GM11168 (cell line): ENCODE data around the gene DDN.

Source experiments
- in situ Hi-C: fragments of 300-500 bp; cut with MboI; formaldehyde crosslinking; loops from one replicate; pipeline ENCODE4 v1.12.0; 2022; ENCODE audit warnings: low sequenced_read_pairs; ENCODE audit not compliant: unreplicated experiment

The DDN gene

DNA sequence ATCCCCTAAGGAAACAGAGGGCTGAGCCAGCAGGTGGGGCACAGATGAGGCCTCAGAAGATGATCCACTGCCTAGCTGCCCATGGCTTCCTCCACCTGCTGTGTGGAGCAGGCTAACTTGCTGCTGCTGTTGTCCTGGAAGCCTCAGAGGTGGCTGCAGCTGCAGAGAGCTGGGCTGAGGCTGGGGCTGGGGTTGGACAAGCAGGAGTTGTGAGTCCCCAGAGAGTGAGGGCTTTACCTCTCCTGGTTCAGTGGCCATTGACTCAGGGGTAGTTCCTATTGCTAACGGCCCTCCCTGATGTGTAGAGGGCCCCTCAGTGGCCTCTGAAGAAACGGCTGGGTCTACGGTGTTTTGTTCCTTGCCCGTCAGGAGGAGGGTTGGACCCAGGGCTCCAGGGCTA, 33.1 kb upstream of the DDN start:
- in situ Hi-C loops, result no loop called here

DNA sequence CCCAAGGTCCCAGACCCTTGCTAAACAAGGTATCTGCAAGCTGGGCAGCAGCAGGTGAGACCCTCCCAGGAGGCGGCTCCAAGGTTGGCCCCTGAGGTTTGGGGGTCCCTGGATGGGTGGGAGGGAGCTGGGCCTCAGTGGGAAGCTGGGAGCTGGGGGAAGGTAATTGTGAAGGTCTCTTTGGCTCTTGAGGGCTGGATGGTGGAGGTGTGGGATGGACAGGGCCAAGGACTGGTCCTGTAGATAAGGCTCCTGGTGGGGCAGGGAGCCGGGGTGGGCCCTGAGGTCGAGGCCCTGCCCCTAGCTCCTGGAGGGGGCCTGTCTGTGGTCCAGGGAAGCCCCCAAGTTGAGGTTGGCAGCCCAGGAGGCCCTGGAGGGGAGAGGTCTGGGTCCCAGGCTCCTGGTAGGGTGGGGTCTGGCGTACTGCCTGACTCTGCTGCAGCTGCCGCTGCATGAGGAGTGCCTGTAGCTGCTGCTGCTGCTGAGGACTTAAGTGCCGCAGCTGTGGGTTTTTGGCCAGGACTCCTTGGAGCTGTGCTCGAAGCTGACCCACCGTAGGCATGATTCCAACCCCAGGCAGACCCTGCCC, 32.5 kb upstream of the DDN start:
- in situ Hi-C loops, result no loop called here

DNA sequence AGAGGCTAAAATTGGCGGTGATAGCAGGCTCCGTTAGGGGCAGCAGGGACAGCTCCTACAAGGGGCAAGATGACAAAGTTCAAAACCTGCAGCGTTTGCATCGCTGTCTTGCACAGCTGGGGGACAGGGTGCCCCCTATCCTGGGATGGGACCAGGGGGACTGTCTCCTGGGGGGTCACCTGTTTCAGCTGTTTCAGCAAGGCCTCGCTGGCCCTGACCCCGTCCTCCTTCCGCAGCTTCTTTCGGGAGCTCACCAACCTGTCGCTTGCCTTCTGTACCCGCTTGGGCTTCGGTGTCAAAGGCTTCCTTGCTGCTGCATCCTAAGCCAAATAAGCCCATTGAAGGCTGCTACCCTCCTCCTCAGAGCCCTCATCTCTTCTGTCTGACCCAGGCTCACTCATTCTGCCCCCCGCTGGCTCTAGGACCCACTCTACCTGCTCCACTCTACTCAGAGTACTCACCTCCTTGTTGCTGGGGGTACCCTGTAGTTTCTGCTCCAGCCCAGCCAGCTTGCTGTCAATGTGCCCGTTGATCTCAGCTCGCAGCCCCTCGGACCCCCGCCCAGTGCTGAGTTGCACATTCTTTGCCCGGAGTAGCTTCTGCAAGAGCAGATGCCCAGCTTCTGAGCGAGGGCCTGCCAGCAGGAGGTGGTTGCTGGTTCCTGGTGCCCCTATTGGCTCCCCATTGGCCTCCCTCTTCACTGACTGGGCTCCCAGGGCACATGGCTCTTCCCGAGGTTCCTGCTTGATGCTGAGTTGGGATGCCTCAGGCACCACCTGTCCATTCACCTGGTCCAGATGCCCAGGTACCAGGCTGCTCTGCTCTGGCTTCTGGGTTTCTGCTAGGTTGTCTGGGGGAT, 31.8 kb upstream of the DDN start:
- in situ Hi-C loops, result no loop called here

DNA sequence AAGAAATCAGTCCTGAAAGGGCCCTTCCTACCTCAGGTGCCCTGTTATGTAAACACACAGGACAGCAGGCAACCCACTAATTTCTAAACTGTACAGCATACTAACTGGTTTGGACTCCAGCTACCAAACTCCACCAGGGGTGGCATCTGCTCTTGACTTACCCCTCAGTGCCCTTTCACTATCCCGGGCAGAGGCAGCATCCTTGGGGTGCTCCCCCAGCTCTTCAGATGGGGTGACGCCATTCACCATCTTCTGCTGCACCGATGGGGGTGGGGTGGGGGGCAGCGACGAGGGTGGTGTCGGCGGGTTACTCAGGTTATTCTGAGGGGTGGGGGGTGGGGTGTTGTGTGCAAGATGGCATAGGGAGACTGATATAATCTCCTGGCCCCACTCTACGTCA, 30.9 kb upstream of the DDN start:
- in situ Hi-C loops, result no loop called here

DNA sequence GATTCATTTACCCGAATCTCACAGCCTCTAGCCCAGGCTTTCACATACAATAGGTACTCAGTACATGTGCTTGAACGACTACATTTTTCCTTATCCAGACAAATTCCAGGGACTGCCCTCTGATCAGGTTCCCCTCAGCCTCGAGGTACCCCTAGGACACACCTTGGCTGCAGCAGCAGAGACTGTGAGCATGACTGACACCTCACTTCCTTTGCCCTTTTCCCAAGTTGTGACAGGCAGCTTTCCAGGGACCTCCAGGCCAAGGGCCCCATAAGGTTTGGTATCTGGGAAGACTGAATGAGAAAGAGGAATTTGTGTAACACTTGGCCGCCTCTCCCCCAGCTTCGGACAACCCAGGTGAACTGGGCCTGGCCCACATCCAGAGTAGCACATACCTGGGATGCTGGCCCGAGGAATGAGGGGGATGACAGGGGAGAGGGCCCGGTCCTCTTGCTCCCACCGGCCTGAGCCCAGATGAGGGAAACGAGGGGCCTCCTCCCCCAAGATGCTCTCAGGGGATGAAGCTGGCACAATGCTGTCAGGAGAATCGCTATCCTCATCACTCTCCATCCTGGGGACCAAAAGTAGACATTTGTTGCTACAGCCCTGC, 29.6 kb upstream of the DDN start:
- in situ Hi-C loops, result no loop called here

DNA sequence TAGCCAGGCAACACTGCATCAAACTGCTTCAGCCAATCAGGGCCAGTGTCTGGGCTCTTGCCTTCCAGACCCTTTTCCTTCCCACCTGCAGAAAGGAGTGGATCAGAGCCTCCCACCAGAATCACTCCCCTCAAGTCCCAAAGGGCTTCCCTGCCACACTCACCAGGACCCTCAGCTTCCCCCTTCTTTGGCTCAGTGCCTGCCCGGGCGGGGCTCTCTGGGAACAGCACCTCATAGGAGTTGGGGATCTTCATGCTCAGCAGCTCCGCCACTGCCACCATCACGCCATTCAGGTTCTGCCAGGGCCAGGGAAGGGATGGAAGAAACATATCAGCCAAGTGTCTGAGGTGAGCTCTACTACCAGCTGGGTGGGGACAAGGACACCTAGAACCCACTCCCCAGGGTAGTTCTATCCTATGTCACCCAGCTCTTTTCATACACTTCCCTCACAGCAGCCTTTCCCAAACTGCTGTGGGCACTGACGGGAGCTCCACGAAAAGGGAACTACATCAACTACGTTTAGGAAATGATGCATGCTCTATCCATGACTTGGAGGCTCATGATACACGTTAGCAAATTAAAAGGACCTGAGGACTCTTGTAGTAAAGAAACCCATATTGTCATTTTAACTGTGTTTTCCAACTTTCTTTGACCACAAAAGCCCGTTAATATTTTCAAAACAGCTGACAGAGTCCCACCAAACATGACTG, 28.8 kb upstream of the DDN start:
- in situ Hi-C loops, result no loop called here

GRCh38 chr12:49026678-49027480, 27.7 kb upstream of the DDN start:
- in situ Hi-C loops, result no loop called here

DNA sequence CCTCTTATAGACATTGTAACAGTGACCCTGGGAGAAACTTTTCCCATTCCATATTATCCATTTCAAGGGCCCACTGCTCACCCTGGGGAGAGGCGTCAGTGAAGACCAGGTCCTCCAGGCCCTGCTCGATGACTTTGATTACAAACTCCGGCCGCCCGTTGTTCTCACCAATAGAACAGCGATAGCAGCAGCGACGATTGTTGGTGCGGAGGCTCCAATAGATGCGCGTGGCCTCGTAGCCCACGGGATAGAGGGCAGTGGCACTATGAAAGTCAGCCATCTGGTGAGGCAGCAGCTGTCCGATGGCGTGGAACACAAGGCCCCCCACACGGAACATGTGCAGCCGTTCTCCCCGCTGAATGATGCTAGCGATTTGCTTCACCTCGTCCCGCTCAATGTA, 26.9 kb upstream of the DDN start:
- in situ Hi-C loops, result no loop called here

DNA sequence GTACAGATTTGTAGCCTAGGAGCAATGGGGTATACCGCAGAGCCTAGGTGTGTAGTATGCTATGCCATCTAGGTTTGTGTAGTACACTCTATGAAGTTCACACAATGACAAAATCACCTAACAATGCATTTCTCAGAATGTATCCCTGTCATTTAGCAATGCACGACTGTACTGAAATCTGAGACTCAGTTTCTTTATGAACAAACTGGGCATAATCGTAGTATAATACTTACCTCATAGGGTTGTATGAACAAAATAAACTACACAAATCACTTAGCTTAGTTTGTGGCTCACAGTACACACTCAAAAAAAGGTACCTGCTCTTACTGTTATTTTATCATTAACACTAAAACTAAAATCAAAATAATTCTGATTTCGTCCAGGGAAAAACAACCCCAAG, 26.3 kb upstream of the DDN start:
- in situ Hi-C loops, result no loop called here

GRCh38 chr12:49024543-49024942, 25.4 kb upstream of the DDN start:
- in situ Hi-C loops, result no loop called here

- in situ Hi-C loops, result no loop called here
These were observed 24.6 kb upstream of the DDN start for GRCh38 chr12:49023812-49024211.

DNA sequence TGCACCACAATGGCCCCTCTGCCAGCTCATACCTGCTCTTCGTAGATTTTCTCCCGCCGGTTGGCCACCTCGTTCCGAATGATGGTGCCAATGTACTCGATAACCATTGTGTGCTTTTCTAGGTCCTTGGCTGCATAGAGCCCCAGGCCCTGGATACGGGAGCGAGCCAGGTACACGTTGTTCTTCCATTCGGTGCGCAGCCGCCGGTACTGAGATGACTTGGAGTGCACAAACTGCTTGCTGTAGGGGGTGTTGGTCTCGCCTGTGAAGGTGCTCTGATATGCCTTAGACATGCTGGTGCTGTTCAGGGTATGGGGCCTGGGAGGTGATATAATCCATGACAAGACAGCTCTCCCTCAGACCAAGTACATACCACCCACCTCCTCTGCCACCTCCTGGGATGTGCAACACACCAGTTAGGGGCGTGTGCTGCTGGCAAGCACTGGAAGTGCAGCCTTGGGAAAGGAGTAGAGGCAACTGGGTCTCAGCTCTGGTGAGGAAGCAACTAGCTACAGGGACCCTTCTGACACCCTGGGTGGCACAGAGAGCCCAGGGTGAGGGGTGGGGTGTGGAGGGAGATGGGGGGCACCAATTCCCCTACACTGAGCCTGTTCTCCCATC, 23.5 kb upstream of the DDN start:
- in situ Hi-C loops, result no loop called here

DNA sequence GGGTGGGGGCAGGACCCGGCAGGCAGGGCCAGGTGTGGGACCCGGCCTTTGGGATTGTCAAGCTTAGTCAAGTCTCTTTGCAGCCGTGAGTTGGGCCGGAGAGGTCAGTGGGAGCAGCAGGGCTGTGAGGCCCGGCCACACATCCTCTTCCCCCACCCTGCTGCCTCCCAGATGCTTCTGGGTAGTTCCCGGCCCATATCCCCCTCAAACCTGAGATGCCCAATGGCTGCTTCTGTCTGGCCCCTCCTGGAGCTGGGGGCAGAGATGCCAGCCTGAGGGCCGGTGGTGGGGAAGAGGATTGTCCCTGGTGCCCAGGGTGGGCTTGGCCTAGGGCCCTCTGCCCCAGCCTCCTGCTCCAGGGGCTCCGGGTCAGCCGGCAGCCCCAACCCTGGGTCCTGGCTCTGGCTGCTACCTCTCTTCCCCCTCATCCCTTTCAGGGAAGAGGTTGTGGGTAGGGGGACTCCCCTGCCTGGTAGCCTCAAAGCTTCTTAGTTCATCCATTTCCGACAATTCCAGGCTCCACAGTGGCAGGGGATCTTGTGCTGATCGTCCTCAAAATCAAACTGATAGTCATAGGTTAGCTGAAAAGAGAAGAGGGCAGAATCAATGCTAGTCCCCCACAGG, 22.2 kb upstream of the DDN start:
- in situ Hi-C loops, result no loop called here

- in situ Hi-C loops, result no loop called here
These were observed 21.3 kb upstream of the DDN start for GRCh38 chr12:49020441-49020840.

DNA sequence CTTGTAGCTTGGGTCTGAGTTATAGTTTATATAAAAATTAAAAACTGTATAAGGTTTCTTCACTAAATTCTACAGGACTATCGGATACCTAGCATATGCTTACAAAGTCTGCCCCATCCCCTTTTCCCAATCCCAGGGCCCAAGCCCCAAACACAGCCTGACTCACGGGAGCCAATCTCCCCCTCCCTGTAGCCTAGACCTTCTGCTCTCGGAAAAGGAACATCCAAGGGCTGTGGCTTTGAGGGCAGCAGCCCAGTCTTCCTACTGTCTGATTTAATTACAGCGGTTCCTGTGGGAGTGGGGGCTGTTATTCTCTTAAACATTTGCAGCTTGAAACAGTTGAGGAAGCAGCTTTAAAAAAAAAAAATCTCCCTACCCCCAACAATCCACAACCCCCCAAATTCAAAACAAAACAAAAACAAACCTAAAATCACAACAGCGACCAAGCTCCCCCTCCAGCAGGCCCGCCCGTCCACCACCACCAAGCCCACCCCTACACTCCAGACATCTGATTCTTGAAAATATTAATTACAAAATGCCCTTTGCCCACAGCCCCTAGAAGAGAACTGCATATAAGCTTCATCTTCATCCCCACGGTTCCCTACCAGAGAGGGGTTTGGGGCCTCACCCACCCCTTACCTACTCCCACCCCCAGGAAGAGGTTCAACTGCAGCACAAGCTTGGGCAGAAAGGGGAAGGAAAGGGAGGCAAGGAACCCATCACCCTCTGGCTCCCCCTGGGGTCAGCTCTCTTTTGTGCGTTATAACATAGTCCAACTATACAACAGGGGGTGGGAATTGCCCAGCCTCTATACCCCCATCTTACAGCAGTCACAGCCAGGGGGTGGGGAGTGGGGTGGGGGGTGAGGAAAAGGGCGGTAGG, 20.5 kb upstream of the DDN start:
- in situ Hi-C loops, result no loop called here

DNA sequence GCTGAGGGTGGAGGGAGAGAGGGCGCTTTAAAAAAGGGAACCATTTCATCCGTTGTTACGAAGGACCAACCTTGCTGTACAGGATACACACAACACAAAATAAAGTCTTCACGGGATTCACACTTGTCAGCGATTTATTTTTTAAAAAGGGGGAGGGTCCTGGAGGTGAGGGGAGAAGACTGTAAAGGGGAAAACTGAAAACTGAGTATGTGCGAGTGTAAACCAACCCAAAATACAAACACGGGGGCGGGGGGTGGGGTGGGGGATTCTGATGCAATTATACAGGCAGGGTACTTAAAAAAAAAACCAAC, 19.9 kb upstream of the DDN start:
- in situ Hi-C loops, result no loop called here

- in situ Hi-C loops, result no loop called here
These were observed 19.3 kb upstream of the DDN start, which contains the start of gene PRKAG1 for GRCh38 chr12:49018261-49019119. TSS of gene PRKAG1 (minus strand) at chr12:49018776. CDS start at chr12:49018740, 36 bp downstream.

DNA sequence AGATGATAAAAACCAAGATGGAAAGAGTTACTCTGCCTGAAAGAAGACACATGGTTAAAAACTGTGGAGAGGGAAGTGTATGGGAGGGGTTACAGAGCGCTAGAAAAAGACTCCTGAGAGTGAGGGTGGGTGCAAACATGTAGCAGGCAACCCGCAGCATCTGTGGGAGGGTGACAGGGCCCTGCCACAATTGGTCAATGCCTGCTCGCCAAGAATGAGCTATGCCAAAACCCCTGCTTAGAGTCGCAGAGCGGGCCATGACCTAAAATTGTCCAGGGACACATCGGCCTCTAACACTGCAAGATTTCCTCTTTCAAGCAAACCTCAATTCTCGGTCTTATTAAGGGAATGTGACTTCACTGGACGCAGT, 18.7 kb upstream of the DDN start:
- in situ Hi-C loops, result no loop called here
